ENCODE measurements around the gene SH3BP5. TPM values are rescaled to one million over a fixed set of nuclear protein-coding genes. Genes with fewer than 3 reads are reported as not detected.

SH3BP5 gene
- total RNA-seq, 1 donor from 2014 or later = 7.7 TPM

DNA sequence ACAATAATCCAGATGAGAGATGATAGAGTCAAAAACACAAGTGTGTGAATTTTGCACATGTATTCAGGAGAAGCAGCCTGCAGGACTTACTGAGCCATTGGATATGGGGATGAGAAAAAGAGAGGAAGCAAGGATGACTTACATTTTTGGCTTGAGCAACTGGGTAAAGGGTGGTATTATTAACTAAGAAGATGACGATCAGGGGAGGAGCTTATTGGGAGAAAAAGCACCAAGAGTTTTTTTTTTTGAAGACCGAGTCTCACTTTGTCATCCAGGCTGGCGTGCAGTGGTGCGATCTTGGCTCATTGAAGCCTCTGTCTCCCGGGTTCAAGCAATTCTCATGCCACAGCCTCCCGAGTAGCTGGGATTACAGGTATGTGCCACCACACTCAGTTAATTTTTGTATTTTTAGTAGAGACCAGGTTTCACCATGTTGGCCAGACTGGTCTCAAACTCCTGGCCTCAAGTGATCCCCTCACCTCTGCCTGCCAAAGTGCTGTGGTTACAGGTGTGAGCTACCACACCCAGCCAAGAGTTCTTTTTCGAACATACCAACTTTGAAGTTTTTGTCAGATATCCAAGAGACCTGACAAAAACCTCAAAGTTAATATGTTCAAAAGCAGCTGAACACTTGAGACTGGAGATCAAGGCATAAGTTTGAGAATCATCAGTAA is 14.8 kb upstream of the SH3BP5 start:
- H3K4me3 ChIP-seq (ENCODE audit: low read depth, low read length) = no peak overlapping the region
- TF ChIP-seq CTCF (conservative IDR thresholded peaks at IDR 0.05; ENCODE audit: low read depth, low read length) = no peak
- DNase-seq (ENCODE audit: low read depth) = no peak

DNA sequence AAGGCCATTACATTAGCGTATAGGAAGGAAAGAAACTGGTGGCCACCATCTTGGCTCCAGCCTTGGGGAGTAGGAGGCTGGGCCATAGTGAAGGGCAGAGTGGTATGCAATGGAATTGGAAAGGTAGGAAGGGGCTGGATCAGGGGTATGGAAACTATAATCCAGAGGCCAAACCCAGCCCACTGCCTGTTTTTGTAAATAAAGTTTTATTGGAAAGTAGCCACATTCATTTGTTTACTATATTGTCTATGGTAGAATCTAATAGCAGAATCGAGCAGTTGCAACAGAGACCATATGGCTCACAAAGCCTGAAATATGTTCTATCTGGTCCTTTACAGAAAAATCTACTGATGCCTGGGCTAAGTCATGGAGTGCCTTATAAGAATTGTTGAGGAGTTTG is 14.1 kb upstream of the SH3BP5 start:
- H3K4me3 ChIP-seq (ENCODE audit: low read depth, low read length) = no peak overlapping the region
- no peak for TF ChIP-seq CTCF (conservative IDR thresholded peaks at IDR 0.05; ENCODE audit: low read depth, low read length)
- DNase-seq (ENCODE audit: low read depth) = no peak

DNA sequence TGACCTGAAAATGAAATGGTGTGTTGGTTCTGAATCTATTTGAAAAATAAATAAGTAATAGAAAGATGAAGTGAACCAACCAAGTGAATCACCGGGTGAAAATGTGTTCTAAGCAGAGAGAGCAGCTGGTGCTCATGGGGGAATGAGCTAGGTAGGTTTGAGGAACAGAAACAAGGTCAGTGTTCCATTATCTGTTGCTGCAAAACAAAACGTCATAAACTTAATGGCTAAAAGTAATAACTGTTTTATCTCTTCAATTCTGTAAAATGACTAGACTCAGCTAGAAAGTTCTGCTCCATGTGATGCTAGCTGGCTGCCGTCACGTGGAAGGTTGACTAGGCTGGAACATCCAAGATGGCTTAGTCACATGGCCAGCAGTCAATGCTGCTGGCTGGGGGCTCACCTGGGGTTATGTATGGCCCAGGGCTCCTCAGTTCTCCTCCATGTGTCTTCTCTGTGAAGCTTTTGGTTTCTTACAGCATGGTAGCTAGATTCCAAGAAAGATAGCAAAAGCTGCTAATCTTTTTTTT is 13.3 kb upstream of the SH3BP5 start:
- TF ChIP-seq CTCF (conservative IDR thresholded peaks at IDR 0.05; ENCODE audit: low read depth, low read length) = no peak
- H3K4me3 ChIP-seq (ENCODE audit: low read depth, low read length) = no peak overlapping the region
- no peak for DNase-seq (ENCODE audit: low read depth)

GRCh38 chr3:15345066-15345607 is 12.8 kb upstream of the SH3BP5 start:
- H3K4me3 ChIP-seq (ENCODE audit: low read depth, low read length) = no peak overlapping the region
- TF ChIP-seq CTCF (conservative IDR thresholded peaks at IDR 0.05; ENCODE audit: low read depth, low read length) = no peak
- no peak for DNase-seq (ENCODE audit: low read depth)

DNA sequence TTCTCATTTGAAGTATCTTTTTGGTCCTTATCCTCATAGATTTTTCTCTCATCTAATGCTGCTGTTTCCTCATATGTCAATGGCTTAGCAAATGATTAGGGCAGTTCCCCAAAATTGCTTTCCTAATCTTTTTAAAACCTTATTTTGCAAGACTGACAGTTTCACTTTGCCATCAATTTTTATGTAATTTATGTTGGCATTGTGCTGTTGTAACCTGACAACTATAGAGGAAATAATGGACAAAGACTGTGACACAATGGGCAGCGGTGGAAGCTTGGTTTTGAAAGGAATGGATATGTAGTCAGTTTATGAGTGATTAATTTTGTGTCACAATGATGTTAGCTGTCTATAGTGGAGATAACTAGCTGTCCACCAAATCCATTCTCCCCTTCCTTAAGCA is 10.6 kb upstream of the SH3BP5 start:
- H3K4me3 ChIP-seq (ENCODE audit: low read depth, low read length) = no peak overlapping the region
- no peak for TF ChIP-seq CTCF (conservative IDR thresholded peaks at IDR 0.05; ENCODE audit: low read depth, low read length)
- DNase-seq (ENCODE audit: low read depth) = no peak

GRCh38 chr3:15342246-15342645 is 9.9 kb upstream of the SH3BP5 start:
- DNase-seq (ENCODE audit: low read depth) = no peak
- no peak overlapping the region for H3K4me3 ChIP-seq (ENCODE audit: low read depth, low read length)
- no peak for TF ChIP-seq CTCF (conservative IDR thresholded peaks at IDR 0.05; ENCODE audit: low read depth, low read length)

Data from epithelial cell of proximal tubule (primary cell).